HepG2 (cell line): Measurements from ENCODE around the gene INPP5E. TPM values are rescaled to one million over a fixed set of nuclear protein-coding genes. Genes with fewer than 3 reads are reported as not detected.

Source experiments
- CENPT ChIP-seq: sonication (generic); formaldehyde crosslinking; IDR thresholded peaks from 2 replicates; pipeline ENCODE4 v1.8.0; 2022; ENCODE audit warnings: low read depth, mild to moderate bottlenecking, moderate library complexity, missing genetic modification reagents
- CHD2 ChIP-seq: IDR thresholded peaks from 2 replicates; pipeline ENCODE4 v1.6.1; 2011; ENCODE audit warnings: low read depth, low read length, improper control_type of control experiment
- ELF1 ChIP-seq: sonication (generic); formaldehyde crosslinking; IDR thresholded peaks from 2 replicates; pipeline ENCODE4 v1.4.0; 2020; ENCODE audit warnings: missing genetic modification reagents
- JUND ChIP-seq: sonication (generic); formaldehyde crosslinking; IDR thresholded peaks from 2 replicates; pipeline ENCODE4 v1.8.0; 2022; ENCODE audit warnings: mild to moderate bottlenecking, missing genetic modification reagents
- MXI1 ChIP-seq: IDR thresholded peaks from 3 replicates; pipeline ENCODE4 v1.6.1; 2012; ENCODE audit warnings: low read depth, low read length, inconsistent platforms, borderline replicate concordance
- PPARG ChIP-seq: conservative IDR thresholded peaks from 2 replicates; pipeline ENCODE4 v1.6.1; 2016; ENCODE audit warnings: missing biosample characterization, missing genetic modification reagents
- PTBP1 ChIP-seq: fragments of 200-400 bp; formaldehyde crosslinking; IDR thresholded peaks from 2 replicates; pipeline ENCODE4 v1.6.1; 2018; ENCODE audit warnings: low read length, low read depth; ENCODE audit not compliant: poor library complexity, severe bottlenecking
- RERE ChIP-seq: IDR thresholded peaks from 2 replicates; pipeline ENCODE4 v1.6.1; 2016; ENCODE audit warnings: low read depth, missing genetic modification reagents, missing compliant biosample characterization
- TBX2 ChIP-seq: sonication (generic); formaldehyde crosslinking; IDR thresholded peaks from 2 replicates; pipeline ENCODE4 v1.5.0; 2020; ENCODE audit warnings: missing genetic modification reagents, mild to moderate bottlenecking, borderline replicate concordance
- TGIF2 ChIP-seq: IDR thresholded peaks from 2 replicates; pipeline ENCODE4 v1.6.1; 2016; ENCODE audit warnings: control low read depth, missing compliant biosample characterization
- ZBTB8A ChIP-seq: sonication (generic); formaldehyde crosslinking; IDR thresholded peaks from 2 replicates; pipeline ENCODE4 v1.4.0; 2020; ENCODE audit warnings: mild to moderate bottlenecking, low read depth, missing genetic modification reagents, borderline replicate concordance
- ZFYVE20 ChIP-seq: sonication (generic); formaldehyde crosslinking; IDR thresholded peaks from 2 replicates; pipeline ENCODE4 v1.8.0; 2023; ENCODE audit warnings: low read depth, mild to moderate bottlenecking, moderate library complexity, missing genetic modification reagents, borderline replicate concordance
- ZNF10 ChIP-seq: sonication (generic); formaldehyde crosslinking; IDR thresholded peaks from 2 replicates; pipeline ENCODE4 v1.4.0; 2020; ENCODE audit warnings: mild to moderate bottlenecking, low read depth, missing genetic modification reagents, borderline replicate concordance
- ZNF350 ChIP-seq: sonication (generic); formaldehyde crosslinking; IDR thresholded peaks from 2 replicates; pipeline ENCODE4 v1.4.0; 2020; ENCODE audit warnings: mild to moderate bottlenecking, low read depth, missing genetic modification reagents, borderline replicate concordance
- ZNF501 ChIP-seq: sonication (generic); formaldehyde crosslinking; IDR thresholded peaks from 2 replicates; pipeline ENCODE4 v1.5.1; 2020; ENCODE audit warnings: mild to moderate bottlenecking, moderate library complexity, missing genetic modification reagents
- ZNF75D ChIP-seq: sonication (generic); formaldehyde crosslinking; IDR thresholded peaks from 2 replicates; pipeline ENCODE4 v1.8.1; 2023; ENCODE audit warnings: missing genetic modification reagents, mild to moderate bottlenecking, borderline replicate concordance
- polyA plus RNA-seq, 8 experiments: library from polyadenylated mRNA; depleted of rRNA in 3 of 8; stranded (reverse) in 7 of 8; unstranded in 1 of 8; fragments of >200 nt; fragmentation: Illumina TruSeq in 4 of 8; extraction: Trizol in 4 of 8; gene quantifications; 2 replicates each; pipeline versions ENCODE4 v1.2.1 to v1.2.3, GENCODE V29; 2011 to 2016; ENCODE audit warnings: low read depth in 4 of 8, missing spikeins in 1 of 8, mixed read lengths in 1 of 8; ENCODE audit not compliant: insufficient read depth in 1 of 8
- total RNA-seq, 5 experiments: library from RNA; depleted of rRNA; stranded (reverse); fragments of >200 nt; fragmentation: Illumina TruSeq; extraction: Trizol; gene quantifications; 2 replicates each; pipeline ENCODE4 v1.2.3, GENCODE V29; 2016; ENCODE audit warnings: low read depth in 1 of 5
- TF ChIP-seq, protein P1 (sequence below): IDR thresholded peaks from 2 replicates; pipeline ENCODE4 v1.4.0; 2020; ENCODE audit warnings: mild to moderate bottlenecking, missing genetic modification reagents

INPP5E gene
- total and polyA plus RNA-seq, 2 of the 13 experiments (the other 11 are each of a cell fraction or from before 2014, with no cell fraction given), result 5.5 TPM

- TF ChIP-seq RERE (CRISPR knock-in tag) (no peak), ZNF10 (CRISPR knock-in tag) (no peak), TGIF2 (CRISPR knock-in tag) (no peak), TBX2 (no peak), PPARG (no peak), ZNF501 (CRISPR knock-in tag) (no peak; the same call in 1 of the 2 replicates), ZFYVE20 (CRISPR knock-in tag) (no peak), CHD2 (no peak), JUND (CRISPR knock-in tag) (no peak), ZNF350 (CRISPR knock-in tag) (0 out of 2 replicates have a peak, but pooled peaks have one; percentile 1), ZNF75D (no peak), CENPT (no peak), MXI1 (peak; percentile 71; the same call in 2 of the 3 replicates), ZBTB8A (CRISPR knock-in tag) (no peak), ELF1 (CRISPR knock-in tag) (no peak), PTBP1 (peak; percentile 50)
- TF ChIP-seq, protein P1, sequence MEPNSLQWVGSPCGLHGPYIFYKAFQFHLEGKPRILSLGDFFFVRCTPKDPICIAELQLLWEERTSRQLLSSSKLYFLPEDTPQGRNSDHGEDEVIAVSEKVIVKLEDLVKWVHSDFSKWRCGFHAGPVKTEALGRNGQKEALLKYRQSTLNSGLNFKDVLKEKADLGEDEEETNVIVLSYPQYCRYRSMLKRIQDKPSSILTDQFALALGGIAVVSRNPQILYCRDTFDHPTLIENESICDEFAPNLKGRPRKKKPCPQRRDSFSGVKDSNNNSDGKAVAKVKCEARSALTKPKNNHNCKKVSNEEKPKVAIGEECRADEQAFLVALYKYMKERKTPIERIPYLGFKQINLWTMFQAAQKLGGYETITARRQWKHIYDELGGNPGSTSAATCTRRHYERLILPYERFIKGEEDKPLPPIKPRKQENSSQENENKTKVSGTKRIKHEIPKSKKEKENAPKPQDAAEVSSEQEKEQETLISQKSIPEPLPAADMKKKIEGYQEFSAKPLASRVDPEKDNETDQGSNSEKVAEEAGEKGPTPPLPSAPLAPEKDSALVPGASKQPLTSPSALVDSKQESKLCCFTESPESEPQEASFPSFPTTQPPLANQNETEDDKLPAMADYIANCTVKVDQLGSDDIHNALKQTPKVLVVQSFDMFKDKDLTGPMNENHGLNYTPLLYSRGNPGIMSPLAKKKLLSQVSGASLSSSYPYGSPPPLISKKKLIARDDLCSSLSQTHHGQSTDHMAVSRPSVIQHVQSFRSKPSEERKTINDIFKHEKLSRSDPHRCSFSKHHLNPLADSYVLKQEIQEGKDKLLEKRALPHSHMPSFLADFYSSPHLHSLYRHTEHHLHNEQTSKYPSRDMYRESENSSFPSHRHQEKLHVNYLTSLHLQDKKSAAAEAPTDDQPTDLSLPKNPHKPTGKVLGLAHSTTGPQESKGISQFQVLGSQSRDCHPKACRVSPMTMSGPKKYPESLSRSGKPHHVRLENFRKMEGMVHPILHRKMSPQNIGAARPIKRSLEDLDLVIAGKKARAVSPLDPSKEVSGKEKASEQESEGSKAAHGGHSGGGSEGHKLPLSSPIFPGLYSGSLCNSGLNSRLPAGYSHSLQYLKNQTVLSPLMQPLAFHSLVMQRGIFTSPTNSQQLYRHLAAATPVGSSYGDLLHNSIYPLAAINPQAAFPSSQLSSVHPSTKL, result no peak
These were observed 29.8 kb downstream of the INPP5E start (continued) for GRCh38 chr9:136409557-136410455.
